HL-60/S4 (cell line): Measurements from ENCODE around the gene PZP.
"Not testable (repeated sequence)": the region's sequence is repeated elsewhere in the genome, so short reads cannot be mapped to it uniquely, and the experiment has no call there.

Experiments used
- in situ Hi-C: fragments of 300-500 bp; cut with MboI; formaldehyde crosslinking; loops from 2 replicates; pipeline ENCODE4 v1.14.3; 2022; ENCODE audit warnings: low sequenced_read_pairs

PZP gene

GRCh38 chr12:9208229-9208628, at the start of gene PZP:
PZP (minus strand) TSS chr12:9208395; CDS start chr12:9208341, 54 bp downstream.
- in situ Hi-C loops, result no loop called here

- in situ Hi-C loops, result no loop called here
Observed at GRCh38 chr12:9256758-9257405, 48.7 kb upstream of the PZP start.

- in situ Hi-C loops, result no loop called here
Observed at GRCh38 chr12:9256341-9256740, 48.1 kb upstream of the PZP start.

- in situ Hi-C loops, result no loop called here
Observed at GRCh38 chr12:9255837-9256236, 47.6 kb upstream of the PZP start.

- in situ Hi-C loops, result no loop called here
Observed at GRCh38 chr12:9253464-9253863, 45.3 kb upstream of the PZP start.

GRCh38 chr12:9252791-9253190, 44.6 kb upstream of the PZP start:
- in situ Hi-C loops, result not testable (repeated sequence)

- in situ Hi-C loops, result no loop called here
Observed at GRCh38 chr12:9252256-9252655, 44.1 kb upstream of the PZP start.

GRCh38 chr12:9248435-9248834, 40.2 kb upstream of the PZP start:
- in situ Hi-C loops, result no loop called here

GRCh38 chr12:9244894-9245293, 36.7 kb upstream of the PZP start:
- in situ Hi-C loops, result no loop called here

- in situ Hi-C loops, result no loop called here
Observed at GRCh38 chr12:9243999-9244649, 35.9 kb upstream of the PZP start.

- in situ Hi-C loops, result no loop called here
Observed at GRCh38 chr12:9241301-9241700, 33.1 kb upstream of the PZP start.

GRCh38 chr12:9240776-9241175, 32.6 kb upstream of the PZP start:
- in situ Hi-C loops, result no loop called here

GRCh38 chr12:9240004-9240635, 31.9 kb upstream of the PZP start:
- in situ Hi-C loops, result not testable (repeated sequence)

GRCh38 chr12:9237286-9237685, 29.1 kb upstream of the PZP start:
- in situ Hi-C loops, result no loop called here

- in situ Hi-C loops, result no loop called here
Observed at GRCh38 chr12:9235519-9235918, 27.3 kb upstream of the PZP start.

- in situ Hi-C loops, result no loop called here
Observed at GRCh38 chr12:9227950-9228349, 19.8 kb upstream of the PZP start.

GRCh38 chr12:9223830-9224229, 15.6 kb upstream of the PZP start:
- in situ Hi-C loops, result no loop called here

- in situ Hi-C loops, result no loop called here
Observed at GRCh38 chr12:9221483-9221882, 13.3 kb upstream of the PZP start.

GRCh38 chr12:9221011-9221410, 12.8 kb upstream of the PZP start:
- in situ Hi-C loops, result not testable (repeated sequence)

- in situ Hi-C loops, result no loop called here
Observed at GRCh38 chr12:9214534-9214933, 6.3 kb upstream of the PZP start.

- in situ Hi-C loops, result no loop called here
Observed at GRCh38 chr12:9211687-9212086, 3.5 kb upstream of the PZP start.

GRCh38 chr12:9204380-9204779, 3.8 kb downstream of the PZP start:
- in situ Hi-C loops, result no loop called here
